IMR-90 (cell line): ENCODE measurements around the gene PTPRN2. TPM values are rescaled to one million over a fixed set of nuclear protein-coding genes. Genes with fewer than 3 reads are reported as not detected.

Source experiments
- ATAC-seq: fragments of 200-7000 bp; cut with Tn5 transposase; 2 replicates; pipeline ENCODE4 v1.9.1; 2020; ENCODE audit warnings: low read depth, mild to moderate bottlenecking, moderate library complexity
- BruUV-seq: library from RNA; stranded (reverse); fragments of 400-500 nt; replicated peaks from 2 replicates; lab custom pipeline; 2021; lab: Mats Ljungman, UMichigan
- CTCF ChIA-PET: fragments of 300-600 bp; formaldehyde crosslinking; extraction: SDS; loops from one replicate; lab custom pipeline; 2021; ENCODE audit warnings: antibody characterized with exemption; lab: Yijun Ruan, JAX
- POLR2A ChIA-PET: fragments of 300-600 bp; sonication (Branson Sonifier 250); formaldehyde crosslinking; loops from one replicate; lab custom pipeline; 2022; ENCODE audit warnings: antibody characterized with exemption; ENCODE audit not compliant: unreplicated experiment; lab: Charles Lee
- DNase-seq: peaks from one replicate; pipeline ENCODE4 v3.0.0; 2013
- H2AFZ ChIP-seq: replicated peaks from 2 replicates; pipeline ENCODE3; 2013; ENCODE audit warnings: low read length, mild to moderate bottlenecking; ENCODE audit not compliant: poor library complexity
- H2AK5ac ChIP-seq: 2 replicates; pipeline ENCODE4 v1.6.1; 2013; ENCODE audit warnings: low read depth, low read length, inconsistent platforms
- H2AK9ac ChIP-seq: replicated peaks from 2 replicates; pipeline ENCODE3; 2013; ENCODE audit warnings: mild to moderate bottlenecking, low read depth, low read length, moderate library complexity; ENCODE audit not compliant: poor library complexity
- H2BK120ac ChIP-seq: 2 replicates; pipeline ENCODE4 v1.6.1; 2013; ENCODE audit warnings: low read depth, low read length, inconsistent platforms
- H2BK15ac ChIP-seq: 3 replicates; pipeline ENCODE4 v1.6.1; 2013; ENCODE audit warnings: low read depth, low read length, inconsistent platforms
- H2BK20ac ChIP-seq: 2 replicates; pipeline ENCODE4 v1.6.1; 2013; ENCODE audit warnings: low read depth, mild to moderate bottlenecking, inconsistent platforms, low read length, moderate library complexity
- H2BK5ac ChIP-seq: 2 replicates; pipeline ENCODE4 v1.6.1; 2013; ENCODE audit warnings: mild to moderate bottlenecking, low read depth, low read length, inconsistent platforms; ENCODE audit not compliant: poor library complexity, severe bottlenecking
- H3K14ac ChIP-seq: replicated peaks from 2 replicates; pipeline ENCODE4 v1.6.1; 2013; ENCODE audit warnings: low read depth, low read length, inconsistent platforms
- H3K18ac ChIP-seq: 2 replicates; pipeline ENCODE4 v1.6.1; 2013; ENCODE audit warnings: low read depth, low read length, control low read depth
- H3K23ac ChIP-seq: 2 replicates; pipeline ENCODE4 v1.6.1; 2013; ENCODE audit warnings: low read depth, low read length, inconsistent platforms
- H3K27ac ChIP-seq: 2 replicates; pipeline ENCODE4 v1.5.1; 2013; ENCODE audit warnings: mild to moderate bottlenecking, control low read depth, low read length; ENCODE audit not compliant: insufficient read depth
- H3K27me3 ChIP-seq: 2 replicates; pipeline ENCODE4 v1.6.1; 2013; ENCODE audit warnings: low read length; ENCODE audit not compliant: control insufficient read depth, insufficient read depth
- H3K36me3 ChIP-seq: 2 replicates; pipeline ENCODE4 v1.6.1; 2013; ENCODE audit warnings: low read length, mixed read lengths; ENCODE audit not compliant: control insufficient read depth, insufficient read depth
- H3K4ac ChIP-seq: 2 replicates; pipeline ENCODE4 v1.6.1; 2013; ENCODE audit warnings: low read depth, low read length, inconsistent platforms
- H3K4me1 ChIP-seq: 2 replicates; pipeline ENCODE4 v1.6.1; 2013; ENCODE audit warnings: low read length, mixed read lengths; ENCODE audit not compliant: control insufficient read depth, insufficient read depth
- H3K4me2 ChIP-seq: 2 replicates; pipeline ENCODE4 v1.6.1; 2013; ENCODE audit warnings: low read depth, mild to moderate bottlenecking, control low read depth, low read length, moderate library complexity
- H3K4me3 ChIP-seq: 2 replicates; pipeline ENCODE4 v1.5.1; 2013; ENCODE audit warnings: low read depth, mild to moderate bottlenecking, control low read depth, low read length, moderate library complexity; ENCODE audit not compliant: insufficient read depth
- H3K56ac ChIP-seq: 2 replicates; pipeline ENCODE4 v1.6.1; 2013; ENCODE audit warnings: low read length, inconsistent platforms; ENCODE audit not compliant: insufficient read depth; ENCODE audit errors: extremely low read depth
- H3K79me1 ChIP-seq, 2 experiments: 2 replicates each; pipeline ENCODE4 v1.6.1; 2013; ENCODE audit warnings: low read length in 2 of 2, inconsistent platforms in 1 of 2, low read depth in 1 of 2
- H3K9ac ChIP-seq: 2 replicates; pipeline ENCODE4 v1.6.1; 2013; ENCODE audit warnings: low read depth, low read length, control low read depth
- H3K9me1 ChIP-seq: 2 replicates; pipeline ENCODE4 v1.6.1; 2013; ENCODE audit warnings: low read length, inconsistent platforms; ENCODE audit not compliant: insufficient read depth
- H3K9me3 ChIP-seq: 2 replicates; pipeline ENCODE4 v1.6.1; 2013; ENCODE audit warnings: low read length; ENCODE audit not compliant: control insufficient read depth, insufficient read depth
- H4K20me1 ChIP-seq: 2 replicates; pipeline ENCODE4 v1.6.1; 2013; ENCODE audit warnings: low read length, inconsistent platforms; ENCODE audit not compliant: insufficient read depth
- H4K5ac ChIP-seq: 2 replicates; pipeline ENCODE4 v1.6.1; 2013; ENCODE audit warnings: mild to moderate bottlenecking, low read depth, low read length, control low read depth
- H4K8ac ChIP-seq, 2 experiments: 2 replicates each; pipeline ENCODE4 v1.6.1; 2013; ENCODE audit warnings: low read depth in 2 of 2, low read length in 2 of 2, control low read depth in 1 of 2, inconsistent platforms in 1 of 2
- H4K91ac ChIP-seq: 2 replicates; pipeline ENCODE4 v1.6.1; 2013; ENCODE audit warnings: low read depth, low read length, inconsistent platforms; ENCODE audit not compliant: insufficient read depth
- CTCF ChIP-seq: conservative IDR thresholded peaks from 2 replicates; pipeline ENCODE4 v1.5.1; 2012; ENCODE audit warnings: mild to moderate bottlenecking, low read depth, low read length, improper control_type of control experiment
- POLR2A ChIP-seq: IDR thresholded peaks from 2 replicates; pipeline ENCODE4 v1.6.1; 2012; ENCODE audit warnings: mild to moderate bottlenecking, low read depth, low read length
- RAD21 ChIP-seq: IDR thresholded peaks from 2 replicates; pipeline ENCODE4 v1.6.1; 2012; ENCODE audit warnings: low read length, improper control_type of control experiment
- RFX5 ChIP-seq: IDR thresholded peaks from 2 replicates; pipeline ENCODE4 v1.8.0; 2012; ENCODE audit warnings: low read depth, mild to moderate bottlenecking, low read length, moderate library complexity
- SMC3 ChIP-seq: fragments of 150-350 bp; IDR thresholded peaks from 2 replicates; pipeline ENCODE4 v1.6.1; 2016; ENCODE audit warnings: low read depth, mild to moderate bottlenecking, antibody characterized with exemption, low read length, moderate library complexity
- USF2 ChIP-seq: fragments of 150-350 bp; IDR thresholded peaks from 2 replicates; pipeline ENCODE4 v1.6.1; 2017; ENCODE audit warnings: mild to moderate bottlenecking, antibody characterized with exemption, low read length, low read depth
- WGBS, 2 experiments: methylation state at CpG; one replicate each; pipeline versions ENCODE4 v1.1.5 to v1.1.7; 2013; ENCODE audit warnings: missing lambda C conversion rate in 2 of 2; ENCODE audit not compliant: insufficient read length in 1 of 2; ENCODE audit errors: extremely low coverage in 2 of 2; 5-methylcytosine and 5-hydroxymethylcytosine counted together
- dilution Hi-C: fragments of 300-500 bp; cut with HindIII; formaldehyde crosslinking; loops from one replicate; pipeline ENCODE4 v1.14.3; 2018; ENCODE audit warnings: low sequenced_read_pairs; ENCODE audit not compliant: unreplicated experiment
- in situ Hi-C: fragments of 300-500 bp; cut with MboI; formaldehyde crosslinking; loops from 3 replicates; pipeline ENCODE4 v1.14.3; 2019; ENCODE audit warnings: low sequenced_read_pairs, inconsistent platforms, mixed read lengths
- intact Hi-C: fragments of 100-400 bp; cut with micrococcal nuclease; formaldehyde crosslinking; loops from 2 replicates; pipeline ENCODE4 v1.10.0; 2022
- polyA plus RNA-seq, 3 experiments: library from polyadenylated mRNA; depleted of rRNA; stranded (reverse); fragments of >200 nt; gene quantifications; 2 replicates each; pipeline ENCODE4 v1.2.3, GENCODE V29; 2012; ENCODE audit warnings: low replicate concordance in 1 of 3
- total RNA-seq: library from RNA; depleted of rRNA; stranded (reverse); fragments of >200 nt; gene quantifications from 2 replicates; pipeline ENCODE4 v1.2.3, GENCODE V29; 2012

Gene PTPRN2
- total and polyA plus RNA-seq, 2 of the 4 experiments (the other 2 are of a cell fraction) = 0.03 TPM; not detected in 1

GRCh38 chr7:157561523-157561785, 1026.2 kb downstream of the PTPRN2 start:
- dilution Hi-C loops (no loop called here), intact Hi-C loops (no loop called here), in situ Hi-C loops (no loop called here)
- Histone ChIP-seq H4K8ac (no peak overlapping the region), H3K9me1 (no peaks in the 10 kb centered on the region), H2BK120ac (no peak overlapping the region), H3K4me2 (no peak overlapping the region), H3K79me1 (no peaks in the 10 kb centered on the region), H3K23ac (no peak overlapping the region), H2BK5ac (no peak overlapping the region), H2BK20ac (no peak overlapping the region), H3K4me3 (no peak overlapping the region), H2AK9ac (no peak overlapping the region), H3K56ac (no peak overlapping the region), H2BK15ac (no peak overlapping the region), H3K9me3 (peaks cover 60% of the 10 kb centered on the region), H3K4me1 (no peaks in the 10 kb centered on the region), H3K36me3 (no peaks in the 10 kb centered on the region), H3K9ac (no peak overlapping the region), H2AK5ac (no peak overlapping the region), H3K4ac (no peak overlapping the region), H4K5ac (no peak overlapping the region), H4K91ac (no peak overlapping the region), H3K14ac (no peak overlapping the region), H2AFZ (no peak overlapping the region), H3K27ac (no peak overlapping the region), H3K27me3 (no peaks in the 10 kb centered on the region), H4K20me1 (no peaks in the 10 kb centered on the region), H3K18ac (no peak overlapping the region)
- 71% methylated on average over 1 of the region's 3 CpGs; no CpG with 5 or more reads in 1 of the 2 experiments for WGBS, 2 experiments
- ATAC-seq (no peak), DNase-seq (no peak)
- no peak for TF ChIP-seq USF2
- TF ChIP-seq SMC3 = no peak
- no peak for TF ChIP-seq POLR2A
- TF ChIP-seq RFX5 = no peak
- TF ChIP-seq RAD21 = no peak
- TF ChIP-seq CTCF = no peak
- no TSS peak for BruUV-seq
- ChIA-PET CTCF (no interaction called here), POLR2A (no interaction called here)
